ENCODE results near the gene CSAD.
"Not testable (repeated sequence)": the region's sequence is repeated elsewhere in the genome, so short reads cannot be mapped to it uniquely, and the experiment has no call there.

DNA sequence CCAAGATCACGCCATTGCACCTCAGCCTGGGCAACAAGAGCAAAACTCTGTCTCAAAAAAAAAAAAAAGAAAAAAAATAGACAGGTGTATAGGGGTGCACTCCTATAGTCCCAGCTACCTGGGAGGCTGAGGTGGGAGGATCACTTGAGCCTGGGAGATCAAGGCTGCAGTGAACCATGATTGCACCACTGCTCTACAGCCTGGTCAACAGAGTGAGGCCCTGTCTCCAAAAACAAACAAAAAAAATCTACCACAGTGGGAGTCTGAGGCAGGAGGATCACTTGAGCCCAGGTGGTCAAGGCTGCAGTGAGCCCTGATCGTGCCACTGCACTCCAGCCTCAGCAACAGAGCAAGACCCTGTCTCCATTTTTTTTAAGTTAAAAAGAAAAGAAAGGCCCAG is 17.7 kb downstream of the CSAD start:
- TF ChIP-seq, protein P1, sequence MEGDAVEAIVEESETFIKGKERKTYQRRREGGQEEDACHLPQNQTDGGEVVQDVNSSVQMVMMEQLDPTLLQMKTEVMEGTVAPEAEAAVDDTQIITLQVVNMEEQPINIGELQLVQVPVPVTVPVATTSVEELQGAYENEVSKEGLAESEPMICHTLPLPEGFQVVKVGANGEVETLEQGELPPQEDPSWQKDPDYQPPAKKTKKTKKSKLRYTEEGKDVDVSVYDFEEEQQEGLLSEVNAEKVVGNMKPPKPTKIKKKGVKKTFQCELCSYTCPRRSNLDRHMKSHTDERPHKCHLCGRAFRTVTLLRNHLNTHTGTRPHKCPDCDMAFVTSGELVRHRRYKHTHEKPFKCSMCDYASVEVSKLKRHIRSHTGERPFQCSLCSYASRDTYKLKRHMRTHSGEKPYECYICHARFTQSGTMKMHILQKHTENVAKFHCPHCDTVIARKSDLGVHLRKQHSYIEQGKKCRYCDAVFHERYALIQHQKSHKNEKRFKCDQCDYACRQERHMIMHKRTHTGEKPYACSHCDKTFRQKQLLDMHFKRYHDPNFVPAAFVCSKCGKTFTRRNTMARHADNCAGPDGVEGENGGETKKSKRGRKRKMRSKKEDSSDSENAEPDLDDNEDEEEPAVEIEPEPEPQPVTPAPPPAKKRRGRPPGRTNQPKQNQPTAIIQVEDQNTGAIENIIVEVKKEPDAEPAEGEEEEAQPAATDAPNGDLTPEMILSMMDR (conservative IDR thresholded peaks at IDR 0.05; ENCODE audit: low read depth, low read length): not testable (repeated sequence)
- not testable (repeated sequence) for TF ChIP-seq EZH2 (IDR thresholded peaks at IDR 0.05; ENCODE audit: borderline replicate concordance, low read depth, low read length, poor library complexity, severe bottlenecking)
